Sigmoid colon (tissue), 4 donors: Measurements from ENCODE around the gene DACT2.

Experiments
- CTCF ChIP-seq, 4 experiments: fragments of 450-650 bp in 3 of 4; fragments of 200-600 bp in 1 of 4; IDR thresholded peaks; one replicate each; pipeline ENCODE4 v1.5.1; 2016 to 2019; ENCODE audit warnings: antibody characterized with exemption in 4 of 4, mild to moderate bottlenecking in 3 of 4, moderate library complexity in 2 of 4
- EP300 ChIP-seq, 4 donors: sonication (generic); formaldehyde crosslinking; IDR thresholded peaks; one replicate each; pipeline ENCODE4 v1.6.1; 2017; ENCODE audit warnings: antibody characterized with exemption in 4 of 4
- POLR2A ChIP-seq, 2 donors: fragments of 450-650 bp; IDR thresholded peaks; one replicate each; pipeline ENCODE4 v1.6.1; 2016; ENCODE audit warnings: antibody characterized with exemption in 2 of 2, mild to moderate bottlenecking in 2 of 2, moderate library complexity in 2 of 2
- POLR2AphosphoS5 ChIP-seq, 4 donors: sonication (generic); formaldehyde crosslinking; IDR thresholded peaks; one replicate each; pipeline ENCODE4 v1.6.1; 2017; ENCODE audit warnings: antibody characterized with exemption in 4 of 4

GRCh38 chr6:168289571-168289962, 30.0 kb downstream of the DACT2 start:
- TF ChIP-seq POLR2A (IDR thresholded peaks at IDR 0.05) (no peak), EP300 (IDR thresholded peaks at IDR 0.05) (no peak), CTCF (IDR thresholded peaks at IDR 0.05) (no peak), POLR2AphosphoS5 (IDR thresholded peaks at IDR 0.05) (no peak)
